NCI-H69 (cell line): Measurements from ENCODE around the gene CCDC82.

ENCODE experiments used
- DNase-seq: peaks from one replicate; lab custom pipeline; 2025; lab: John Stamatoyannopoulos, UW

Gene CCDC82

GRCh38 chr11:96361778-96362177 is 27.9 kb downstream of the CCDC82 start:
- no peak for DNase-seq

GRCh38 chr11:96358321-96358720 is 31.4 kb downstream of the CCDC82 start:
- no peak for DNase-seq

GRCh38 chr11:96357794-96358193 is 31.9 kb downstream of the CCDC82 start:
- DNase-seq = no peak

GRCh38 chr11:96356848-96357247 is 32.9 kb downstream of the CCDC82 start:
- peak; percentile 55 for DNase-seq

- peak; percentile 98 for DNase-seq
Observed at GRCh38 chr11:96342961-96343711, 46.6 kb downstream of the CCDC82 start, which contains the start of gene MAML2. Gene MAML2 (minus strand): TSS chr11:96343195. CDS start chr11:96341895, 1,300 bp downstream.

- DNase-seq = peak; percentile 66
Observed at GRCh38 chr11:96342014-96342960, 47.4 kb downstream of the CCDC82 start.

GRCh38 chr11:96341211-96342013 is 48.3 kb downstream of the CCDC82 start:
- peak; percentile 88 for DNase-seq

GRCh38 chr11:96340555-96340885 is 49.2 kb downstream of the CCDC82 start:
- peak; percentile 52 for DNase-seq

- peak; percentile 41 for DNase-seq
Observed at GRCh38 chr11:96339706-96340554, 49.8 kb downstream of the CCDC82 start.

- peak; percentile 38 for DNase-seq
Observed at GRCh38 chr11:96338910-96339705, 50.6 kb downstream of the CCDC82 start.

- peak; percentile 17 for DNase-seq
Observed at GRCh38 chr11:96337541-96338431, 51.9 kb downstream of the CCDC82 start.

- DNase-seq = peak; percentile 40
Observed at GRCh38 chr11:96335388-96335787, 54.3 kb downstream of the CCDC82 start.

- DNase-seq = no peak
Observed at GRCh38 chr11:96334219-96334618, 55.5 kb downstream of the CCDC82 start.

GRCh38 chr11:96333191-96333719 is 56.5 kb downstream of the CCDC82 start:
- no peak for DNase-seq

- DNase-seq = peak; percentile 63
Observed at GRCh38 chr11:96332126-96332771, 57.5 kb downstream of the CCDC82 start.

- DNase-seq = no peak
Observed at GRCh38 chr11:96331699-96332116, 58.0 kb downstream of the CCDC82 start.

GRCh38 chr11:96330511-96330859 is 59.2 kb downstream of the CCDC82 start:
- DNase-seq = no peak

- peak; percentile 74 for DNase-seq
Observed at GRCh38 chr11:96329855-96330510, 59.7 kb downstream of the CCDC82 start.
